Stimulated activated CD4-positive, alpha-beta T cell treated with anti-CD3 and anti-CD28 coated beads, Interleukin-12 subunit alpha, Interleukin-12 subunit beta, amount 100 ng/mL, for 4 hours (primary cell): ENCODE results near the gene EXOC4.
"Not testable (repeated sequence)": the region's sequence is repeated elsewhere in the genome, so short reads cannot be mapped to it uniquely, and the experiment has no call there.

Experiments used
- DNase-seq: peaks from one replicate; pipeline ENCODE4 v3.0.0-alpha.2; 2020

Gene EXOC4

GRCh38 chr7:134062460-134062859, 809.6 kb downstream of the EXOC4 start:
- no peak for DNase-seq

- DNase-seq: no peak
Measured at GRCh38 chr7:134065415-134065814, 812.5 kb downstream of the EXOC4 start.

GRCh38 chr7:134067164-134067563, 814.3 kb downstream of the EXOC4 start:
- no peak for DNase-seq

GRCh38 chr7:134068670-134069069, 815.8 kb downstream of the EXOC4 start:
- DNase-seq: no peak

GRCh38 chr7:134069187-134069586, 816.3 kb downstream of the EXOC4 start:
- DNase-seq: no peak

- DNase-seq: no peak
Measured at GRCh38 chr7:134070673-134071072, 817.8 kb downstream of the EXOC4 start.

- DNase-seq: no peak
Measured at GRCh38 chr7:134071355-134072331, 818.8 kb downstream of the EXOC4 start.

- DNase-seq: no peak
Measured at GRCh38 chr7:134073276-134073675, 820.4 kb downstream of the EXOC4 start.

- DNase-seq: no peak
Measured at GRCh38 chr7:134075799-134076198, 822.9 kb downstream of the EXOC4 start.

GRCh38 chr7:134077560-134077959, 824.7 kb downstream of the EXOC4 start:
- DNase-seq: not testable (repeated sequence)

- no peak for DNase-seq
Measured at GRCh38 chr7:134078991-134079390, 826.1 kb downstream of the EXOC4 start.

- DNase-seq: no peak
Measured at GRCh38 chr7:134081695-134082094, 828.8 kb downstream of the EXOC4 start.

- DNase-seq: no peak
Measured at GRCh38 chr7:134083766-134084487, 831.0 kb downstream of the EXOC4 start.

- DNase-seq: no peak
Measured at GRCh38 chr7:134084488-134085144, 831.7 kb downstream of the EXOC4 start.

- DNase-seq: no peak
Measured at GRCh38 chr7:134085311-134085710, 832.4 kb downstream of the EXOC4 start.

GRCh38 chr7:134086998-134087735, 834.3 kb downstream of the EXOC4 start:
- DNase-seq: no peak

- no peak for DNase-seq
Measured at GRCh38 chr7:134088199-134088598, 835.3 kb downstream of the EXOC4 start.

GRCh38 chr7:134089446-134089845, 836.6 kb downstream of the EXOC4 start:
- no peak for DNase-seq

- no peak for DNase-seq
Measured at GRCh38 chr7:134098072-134098471, 845.2 kb downstream of the EXOC4 start.

GRCh38 chr7:134101716-134102115, 848.8 kb downstream of the EXOC4 start:
- DNase-seq: no peak

- DNase-seq: no peak
Measured at GRCh38 chr7:134104166-134104565, 851.3 kb downstream of the EXOC4 start.

- no peak for DNase-seq
Measured at GRCh38 chr7:134105841-134106240, 853.0 kb downstream of the EXOC4 start.

GRCh38 chr7:134108802-134109201, 855.9 kb downstream of the EXOC4 start:
- no peak for DNase-seq
